AG04449 (cell line): ENCODE measurements around the gene AS3MT.

ENCODE experiments used
- CTCF ChIA-PET: fragments of 350-600 bp; formaldehyde crosslinking; extraction: SDS; loops from one replicate; lab custom pipeline; 2021; ENCODE audit warnings: antibody characterized with exemption; lab: Yijun Ruan, JAX
- POLR2A ChIA-PET: fragments of 400-600, 350-600 bp; formaldehyde crosslinking; extraction: SDS; loops from one replicate; lab custom pipeline; 2020; ENCODE audit warnings: antibody characterized with exemption, inconsistent platforms; lab: Yijun Ruan, JAX
- DNase-seq: peaks from one replicate; pipeline ENCODE4 v3.0.0-alpha.2; 2010; ENCODE audit warnings: low read depth, low spot score
- H3K4me3 ChIP-seq: 2 replicates; pipeline ENCODE4 v1.5.1; 2011; ENCODE audit warnings: low read depth, mild to moderate bottlenecking, control low read depth, low read length
- CTCF ChIP-seq: IDR thresholded peaks from one replicate; pipeline ENCODE4 v1.5.1; 2011; ENCODE audit warnings: mild to moderate bottlenecking, moderate library complexity, low read length, control low read depth, inconsistent platforms; ENCODE audit not compliant: insufficient read depth; ENCODE audit errors: missing control alignments

Gene AS3MT

GRCh38 chr10:102856758-102857424, 12.4 kb upstream of the AS3MT start:
- CTCF ChIA-PET = no interaction called here
- TF ChIP-seq CTCF = no peak
- no peak for DNase-seq
- POLR2A ChIA-PET = no interaction called here
- H3K4me3 ChIP-seq = no peak overlapping the region

GRCh38 chr10:102859911-102860310, 9.4 kb upstream of the AS3MT start:
- no peak for DNase-seq
- TF ChIP-seq CTCF = no peak
- no peak overlapping the region for H3K4me3 ChIP-seq
- CTCF ChIA-PET = interaction anchor here (1.5 kb wide), 1 partner anchor 208 kb away, joined by 3 read pairs; no protein-coding TSS in a partner anchor
- POLR2A ChIA-PET = no interaction called here

- POLR2A ChIA-PET = no interaction called here
- CTCF ChIA-PET = interaction anchor here (1.3 to 1.7 kb wide), 2 partner anchors 17 to 38 kb away, joined by 3 to 9 read pairs; no protein-coding TSS in a partner anchor
- no peak overlapping the region for H3K4me3 ChIP-seq
- TF ChIP-seq CTCF = no peak
- no peak for DNase-seq
Measured at GRCh38 chr10:102863660-102864059, 5.6 kb upstream of the AS3MT start.

- no peak for DNase-seq
- POLR2A ChIA-PET = no interaction called here
Measured at GRCh38 chr10:102865620-102866019, 3.6 kb upstream of the AS3MT start.

GRCh38 chr10:102868911-102869257, 386 bp upstream of the AS3MT start:
- no peak for DNase-seq

More at GRCh38 chr10:102865620-102866019, 3.6 kb upstream of the AS3MT start:
- H3K4me3 ChIP-seq = no peak overlapping the region
- no peak for TF ChIP-seq CTCF
- CTCF ChIA-PET = interaction anchor here (0.9 to 1.3 kb wide), 4 partner anchors 36 to 379 kb away, joined by 3 to 5 read pairs (median 4); no protein-coding TSS in a partner anchor

More at GRCh38 chr10:102868911-102869257, 386 bp upstream of the AS3MT start:
- CTCF ChIA-PET = interaction anchor here (1.2 to 3.2 kb wide), 4 partner anchors 31 to 49 kb away, joined by 3 to 14 read pairs (median 7); partner anchors contain the start of gene CNNM2
- POLR2A ChIA-PET = interaction anchor here (1.2 kb wide), 1 partner anchor 14 kb away, joined by 5 read pairs; no protein-coding TSS in a partner anchor
- peak overlapping the region; percentile 63 for H3K4me3 ChIP-seq
- TF ChIP-seq CTCF = no peak
